CD4-positive, alpha-beta T cell (primary cell): ENCODE results near the gene SREBF1. TPM values are rescaled to one million over a fixed set of nuclear protein-coding genes. Genes with fewer than 3 reads are reported as not detected.
A peak's percentile ranks its signal among the peaks of the same experiment; 100 is the strongest.

Experiments
- ATAC-seq: fragments of 200-7000 bp; cut with Tn5 transposase; one replicate; pipeline ENCODE4 v1.10.0; 2022; ENCODE audit warnings: mild to moderate bottlenecking; ENCODE audit not compliant: poor library complexity
- CTCF ChIA-PET: fragments of 350-600 bp; sonication (Branson Sonifier 250); formaldehyde crosslinking; loops from one replicate; lab custom pipeline; 2021; ENCODE audit warnings: antibody characterized with exemption, inconsistent platforms; lab: Charles Lee
- POLR2A ChIA-PET: fragments of 350-600 bp; sonication (Branson Sonifier 250); formaldehyde crosslinking; loops from one replicate; lab custom pipeline; 2021; ENCODE audit warnings: antibody characterized with exemption, inconsistent platforms; lab: Charles Lee
- DNase-seq, 14 experiments: peaks; one replicate each; pipeline ENCODE4 v3.0.0-alpha.2; 2013 to 2020; ENCODE audit warnings: mixed read lengths in 2 of 14
- H3K27ac ChIP-seq, 2 donors: one replicate each; pipeline versions ENCODE4 v1.5.1 to v1.7.0; 2013; ENCODE audit warnings: low read length in 2 of 2, low read depth in 1 of 2, mild to moderate bottlenecking in 1 of 2
- H3K27me3 ChIP-seq, 2 experiments: 1 replicate in 1 of 2; 2 replicates in 1 of 2; pipeline versions ENCODE4 v1.6.1 to v1.7.0; 2013; ENCODE audit warnings: low read length in 2 of 2, control low read depth in 1 of 2, mild to moderate bottlenecking in 1 of 2, moderate library complexity in 1 of 2; ENCODE audit not compliant: insufficient read depth in 2 of 2, control insufficient read depth in 1 of 2
- H3K36me3 ChIP-seq: one replicate; pipeline ENCODE4 v1.6.1; 2013; ENCODE audit warnings: low read length, control low read depth; ENCODE audit not compliant: insufficient read depth
- H3K4me1 ChIP-seq: one replicate; pipeline ENCODE4 v1.6.1; 2013; ENCODE audit warnings: low read length, control low read depth; ENCODE audit not compliant: insufficient read depth
- H3K4me3 ChIP-seq: one replicate; pipeline ENCODE4 v1.5.1; 2013; ENCODE audit warnings: mild to moderate bottlenecking, low read length, moderate library complexity
- H3K9me3 ChIP-seq, 2 experiments: 1 replicate in 1 of 2; 2 replicates in 1 of 2; pipeline versions ENCODE4 v1.6.1 to v1.7.0; 2013; ENCODE audit warnings: low read length in 2 of 2, mild to moderate bottlenecking in 2 of 2, control low read depth in 1 of 2, moderate library complexity in 1 of 2; ENCODE audit not compliant: control insufficient read depth in 1 of 2, insufficient read depth in 1 of 2
- H3K27ac Mint-ChIP-seq: one replicate; pipeline ENCODE4 v1.8.0; 2020; ENCODE audit warnings: mixed read lengths
- H3K27me3 Mint-ChIP-seq: one replicate; pipeline ENCODE4 v1.8.0; 2021; ENCODE audit warnings: mixed read lengths
- H3K36me3 Mint-ChIP-seq: one replicate; pipeline ENCODE4 v1.8.0; 2021; ENCODE audit warnings: low read depth, mixed read lengths
- H3K4me1 Mint-ChIP-seq: one replicate; pipeline ENCODE4 v1.8.0; 2021; ENCODE audit warnings: low read depth, mixed read lengths
- H3K4me3 Mint-ChIP-seq: one replicate; pipeline ENCODE4 v1.8.0; 2020; ENCODE audit warnings: mild to moderate bottlenecking, mixed read lengths
- H3K9me3 Mint-ChIP-seq: one replicate; pipeline ENCODE4 v1.8.0; 2020; ENCODE audit warnings: mixed read lengths
- CTCF ChIP-seq: fragments of 200-600 bp; IDR thresholded peaks from one replicate; pipeline ENCODE4 v1.8.0; 2022; ENCODE audit warnings: antibody characterized with exemption, mild to moderate bottlenecking
- intact Hi-C, 2 experiments: fragments of 100-400 bp; cut with DNase I in 1 of 2; cut with micrococcal nuclease in 1 of 2; formaldehyde crosslinking; loops; one replicate each; pipeline versions ENCODE4 v1.15.1 to v1.9.0; 2023 to 2025; cut with DNase I, micrococcal nuclease
- total RNA-seq, 174 experiments: library from RNA in 2 of 174; stranded (reverse) in 2 of 174; gene quantifications; one replicate each; pipeline ENCODE4 v1.2.3 and lab custom pipeline; 2021 to 2026

The SREBF1 gene
- total RNA-seq, 2 experiments from 2014 or later, result 249 to 264 TPM

DNA sequence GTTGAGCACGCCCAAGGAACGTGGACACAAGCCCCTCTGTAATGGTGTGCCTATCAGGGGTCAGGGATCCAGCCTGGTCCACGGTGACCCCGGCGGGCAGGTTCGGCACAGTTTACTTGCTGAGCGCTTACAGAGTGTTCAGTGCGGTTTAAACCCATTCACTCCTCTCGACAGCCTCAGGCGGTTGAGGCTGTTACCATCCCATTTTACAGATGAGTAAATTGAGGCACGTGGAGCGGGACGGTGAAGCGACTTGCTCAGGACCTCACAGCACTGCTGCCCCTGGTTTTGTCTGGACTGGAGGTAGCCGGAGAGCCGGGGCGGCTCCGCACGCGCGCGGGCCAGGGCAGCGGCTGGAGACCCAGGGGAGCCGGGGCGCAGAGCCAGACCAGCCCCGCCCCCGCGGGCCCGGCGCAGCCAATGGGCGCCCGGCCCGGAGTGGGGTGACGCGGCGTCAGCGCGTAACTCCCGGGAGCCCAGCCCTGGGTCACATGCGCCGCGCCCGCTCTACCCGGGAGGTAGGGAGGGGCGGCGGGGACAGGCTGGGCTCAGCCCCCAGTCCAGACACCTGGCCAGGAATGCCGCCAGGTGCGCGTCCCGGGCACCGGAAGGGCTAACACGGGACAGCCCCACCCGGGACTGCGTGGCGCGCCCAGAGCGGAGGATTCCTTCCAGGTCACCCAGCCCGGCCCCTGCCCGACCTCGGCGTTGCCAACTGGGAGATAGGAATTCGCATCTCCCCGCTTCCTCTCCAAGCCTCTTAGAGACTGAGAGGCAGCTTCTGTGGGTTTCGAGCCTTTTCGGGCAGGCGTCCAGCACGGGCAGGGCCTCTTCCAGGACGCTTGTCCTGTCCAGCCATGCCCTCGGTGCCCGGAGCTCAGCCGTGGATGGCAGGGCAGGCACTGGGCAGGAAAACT is 3.3 kb upstream of the SREBF1 start:
- Mint-ChIP-seq H3K9me3 (no peaks in the 10 kb centered on the region), H3K36me3 (peaks cover 8% of the 10 kb centered on the region), H3K27me3 (no peaks in the 10 kb centered on the region), H3K27ac (peak overlapping the region; percentile 98), H3K4me3 (peak overlapping the region; percentile 94), H3K4me1 (peaks cover 46% of the 10 kb centered on the region)
- Histone ChIP-seq H3K27me3 (no peaks in the 10 kb centered on the region), H3K27ac (peak overlapping the region; percentile 83 to 96), H3K4me1 (peaks cover 57% of the 10 kb centered on the region), H3K36me3 (no peaks in the 10 kb centered on the region), H3K4me3 (peak overlapping the region; percentile 77), H3K9me3 (no peaks in the 10 kb centered on the region)
- TF ChIP-seq CTCF, result no peak
- ChIA-PET POLR2A (interaction anchor here (1.0 kb wide), 1 partner anchor 9 kb away, joined by 4 read pairs; no protein-coding TSS in a partner anchor), CTCF (interaction anchor here (0.5 to 1.8 kb wide), 7 partner anchors 9 to 75 kb away, joined by 3 to 6 read pairs (median 3); no protein-coding TSS in a partner anchor)
- intact Hi-C loops, result loop anchor here in 1 of 2 experiments (2.0 kb wide), 1 partner anchor 17 kb away; no protein-coding TSS in a partner anchor
- ATAC-seq, result peak; percentile 59
- peak; percentile 59 to 92 (median 72) for DNase-seq

- H3K4me1 ChIP-seq, result peaks cover 73% of the 10 kb centered on the region
- peaks cover 64% of the 10 kb centered on the region for H3K4me1 Mint-ChIP-seq
- no peaks in the 10 kb centered on the region for H3K9me3 ChIP-seq
- peak in 2 of 14 experiments; percentile 26 to 50 for DNase-seq
- peaks cover 14% of the 10 kb centered on the region for H3K36me3 Mint-ChIP-seq
- no peak for ATAC-seq
- H3K27me3 Mint-ChIP-seq, result no peaks in the 10 kb centered on the region
- peak overlapping the region; percentile 98 for H3K27ac Mint-ChIP-seq
- CTCF ChIA-PET, result no interaction called here
- H3K9me3 Mint-ChIP-seq, result no peaks in the 10 kb centered on the region
- intact Hi-C loops, result loop anchor here in 1 of 2 experiments (2.0 kb wide), 1 partner anchor 25 kb away; no protein-coding TSS in a partner anchor
- no peak overlapping the region for H3K27ac ChIP-seq
- TF ChIP-seq CTCF, result no peak
- H3K4me3 ChIP-seq, result no peak overlapping the region
- POLR2A ChIA-PET, result no interaction called here
- peaks cover 3% of the 10 kb centered on the region for H3K36me3 ChIP-seq
- H3K4me3 Mint-ChIP-seq, result peak overlapping the region; percentile 94
- no peaks in the 10 kb centered on the region for H3K27me3 ChIP-seq
Measured at GRCh38 chr17:17837966-17838962, 1.5 kb upstream of the SREBF1 start.

- H3K27ac Mint-ChIP-seq, result peak overlapping the region; percentile 98
- Histone ChIP-seq H3K4me1 (peaks cover 74% of the 10 kb centered on the region), H3K27me3 (no peaks in the 10 kb centered on the region), H3K36me3 (peaks cover 3% of the 10 kb centered on the region), H3K4me3 (peak overlapping the region; percentile 77), H3K9me3 (no peaks in the 10 kb centered on the region), H3K27ac (peak overlapping the region; percentile 52 to 97)
- no peak for ATAC-seq
- H3K27me3 Mint-ChIP-seq, result no peaks in the 10 kb centered on the region
- peaks cover 15% of the 10 kb centered on the region for H3K36me3 Mint-ChIP-seq
- H3K4me1 Mint-ChIP-seq, result peaks cover 65% of the 10 kb centered on the region
- ChIA-PET POLR2A (interaction anchor here (0.6 to 4.4 kb wide), 2 partner anchors 12 to 14 kb away, joined by 3 to 71 read pairs; no protein-coding TSS in a partner anchor), CTCF (interaction anchor here (1.0 kb wide), 1 partner anchor 12 kb away, joined by 4 read pairs; no protein-coding TSS in a partner anchor)
- intact Hi-C loops, result loop anchor here in 1 of 2 experiments (2.0 kb wide), 1 partner anchor 25 kb away; no protein-coding TSS in a partner anchor
- TF ChIP-seq CTCF, result no peak
- no peaks in the 10 kb centered on the region for H3K9me3 Mint-ChIP-seq
- H3K4me3 Mint-ChIP-seq, result peak overlapping the region; percentile 94
- no peak for DNase-seq
Measured at GRCh38 chr17:17837380-17837821, 615 bp upstream of the SREBF1 start.
